H54 (cell line): ENCODE data around the gene NCAM1.

Experiments used
- DNase-seq: peaks from one replicate; pipeline ENCODE4 v3.0.0; 2011; ENCODE audit warnings: low spot score, mixed read lengths; ENCODE audit not compliant: insufficient read length
- FAIRE-seq: peaks from 3 replicates; lab custom pipeline; 2011; peaks lifted over from hg19 to GRCh38; lab: Jason Lieb, UNC
- POLR2A ChIP-seq: IDR thresholded peaks from 2 replicates; pipeline ENCODE4 v1.6.1; 2011; ENCODE audit warnings: low read depth, mild to moderate bottlenecking, low read length

NCAM1 gene

GRCh38 chr11:113274713-113275582 lies 313.7 kb downstream of the NCAM1 start:
- no peak for TF ChIP-seq POLR2A
- FAIRE-seq (no peak), DNase-seq (peak; percentile 12)

GRCh38 chr11:113275602-113276001 lies 314.4 kb downstream of the NCAM1 start:
- no peak for DNase-seq
- FAIRE-seq = no peak
- TF ChIP-seq POLR2A = no peak

- FAIRE-seq (no peak), DNase-seq (no peak)
- no peak for TF ChIP-seq POLR2A
Observed at GRCh38 chr11:113276466-113276865, 315.2 kb downstream of the NCAM1 start.

GRCh38 chr11:113277907-113278306 lies 316.7 kb downstream of the NCAM1 start:
- no peak for TF ChIP-seq POLR2A
- DNase-seq (no peak), FAIRE-seq (no peak)

GRCh38 chr11:113278481-113278880 lies 317.3 kb downstream of the NCAM1 start:
- FAIRE-seq = no peak
- DNase-seq = no peak
- TF ChIP-seq POLR2A = no peak

GRCh38 chr11:113278925-113279324 lies 317.7 kb downstream of the NCAM1 start:
- FAIRE-seq = no peak

GRCh38 chr11:113279591-113279990 lies 318.4 kb downstream of the NCAM1 start:
- FAIRE-seq (no peak), DNase-seq (no peak)
- no peak for TF ChIP-seq POLR2A

More at GRCh38 chr11:113278925-113279324, 317.7 kb downstream of the NCAM1 start:
- no peak for TF ChIP-seq POLR2A
- no peak for DNase-seq

GRCh38 chr11:113281052-113281725 lies 320.0 kb downstream of the NCAM1 start:
- no peak for FAIRE-seq
- no peak for TF ChIP-seq POLR2A
- no peak for DNase-seq

- no peak for TF ChIP-seq POLR2A
- FAIRE-seq = no peak
- DNase-seq = no peak
Observed at GRCh38 chr11:113282898-113283437, 321.7 kb downstream of the NCAM1 start.

- no peak for TF ChIP-seq POLR2A
- FAIRE-seq = no peak
- no peak for DNase-seq
Observed at GRCh38 chr11:113283881-113284280, 322.7 kb downstream of the NCAM1 start.

GRCh38 chr11:113286009-113286408 lies 324.8 kb downstream of the NCAM1 start:
- FAIRE-seq (no peak), DNase-seq (no peak)
- no peak for TF ChIP-seq POLR2A

GRCh38 chr11:113286509-113287497 lies 325.6 kb downstream of the NCAM1 start:
- FAIRE-seq = no peak
- DNase-seq = no peak
- TF ChIP-seq POLR2A = no peak

GRCh38 chr11:113287801-113288200 lies 326.6 kb downstream of the NCAM1 start:
- FAIRE-seq = no peak
- DNase-seq = no peak
- no peak for TF ChIP-seq POLR2A
